H1 (cell line): Measurements from ENCODE around the gene FES. TPM values are rescaled to one million over a fixed set of nuclear protein-coding genes. Genes with fewer than 3 reads are reported as not detected.

Experiments
- CHD1 ChIP-seq: IDR thresholded peaks from 2 replicates; pipeline ENCODE4 v1.6.1; 2012; ENCODE audit warnings: low read depth, low read length, improper control_type of control experiment
- CHD7 ChIP-seq: fragments of 300-600 bp; sonication (generic); IDR thresholded peaks from 2 replicates; pipeline ENCODE4 v1.7.1; 2012; ENCODE audit warnings: low read length, moderate library complexity, mild to moderate bottlenecking, inconsistent platforms; ENCODE audit not compliant: insufficient replicate concordance
- FOSL1 ChIP-seq: IDR thresholded peaks from 2 replicates; pipeline ENCODE4 v1.6.1; 2011; ENCODE audit warnings: mild to moderate bottlenecking, low read depth, low read length, moderate library complexity; ENCODE audit not compliant: insufficient read depth
- POU5F1 ChIP-seq: IDR thresholded peaks from 2 replicates; pipeline ENCODE4 v1.6.1; 2011; ENCODE audit warnings: low read depth, mild to moderate bottlenecking, low read length, moderate library complexity
- RNF2 ChIP-seq: fragments of 200-900, 300-1000 bp; sonication (generic); IDR thresholded peaks from 2 replicates; pipeline ENCODE4 v1.7.1; 2016; ENCODE audit warnings: borderline replicate concordance, low read depth, mild to moderate bottlenecking, antibody characterized with exemption, low read length; ENCODE audit not compliant: poor library complexity, severe bottlenecking; ENCODE audit errors: missing control alignments
- RXRA ChIP-seq: IDR thresholded peaks from 2 replicates; pipeline ENCODE4 v1.6.1; 2011; ENCODE audit warnings: low read depth, mild to moderate bottlenecking, low read length, moderate library complexity; ENCODE audit not compliant: insufficient read depth
- SIN3A ChIP-seq, 2 experiments: IDR thresholded peaks in 1 of 2; conservative IDR thresholded peaks in 1 of 2; 2 replicates each; pipeline ENCODE4 v1.6.1; 2011 to 2012; ENCODE audit warnings: low read length in 2 of 2, improper control_type of control experiment in 1 of 2, low read depth in 1 of 2, mild to moderate bottlenecking in 1 of 2
- SIX5 ChIP-seq: IDR thresholded peaks from 2 replicates; pipeline ENCODE4 v1.6.1; 2011; ENCODE audit warnings: mild to moderate bottlenecking, low read depth, low read length
- TBP ChIP-seq: IDR thresholded peaks from 2 replicates; pipeline ENCODE4 v1.6.1; 2011; ENCODE audit warnings: low read depth, low read length, improper control_type of control experiment
- polyA plus RNA-seq, 7 experiments: library from polyadenylated mRNA; depleted of rRNA in 3 of 7; stranded (reverse) in 5 of 7; unstranded in 2 of 7; fragments of >200 nt in 5 of 7; fragments of 200-250 nt in 2 of 7; gene quantifications; 1 replicate in 5 of 7; 2 replicates in 1 of 7; 4 replicates in 1 of 7; pipeline versions ENCODE4 v1.2.1 to v1.2.3, GENCODE V29; 2011 to 2013; ENCODE audit warnings: missing spikeins in 2 of 7, mixed read lengths in 2 of 7
- total RNA-seq: library from RNA; stranded (reverse); fragmentation: NEBNext Ultra II Directional; extraction: Animal tissue kit (Norgen Biotek cat#: 25700); gene quantifications from 2 replicates; pipeline ENCODE4 v1.2.1, GENCODE V29; 2021

Gene FES
- total and polyA plus RNA-seq, 2 of the 8 experiments (the other 6 are each of a cell fraction or from before 2014, with no cell fraction given): 8.5 to 8.6 TPM

- TF ChIP-seq RNF2: no peak
- no peak for TF ChIP-seq FOSL1
- TF ChIP-seq CHD7: no peak
- 0 out of 2 replicates have a peak, but pooled peaks have one; percentile 54 for TF ChIP-seq RXRA
- no peak for TF ChIP-seq TBP
- peak; percentile 93 for TF ChIP-seq POU5F1
- no peak for TF ChIP-seq SIX5
- 0 out of 4 replicates have a peak, but pooled peaks of 1 of the 2 experiments have one; percentile 17 for TF ChIP-seq SIN3A (conservative IDR thresholded peaks at IDR 0.05 in 1 of 2, IDR thresholded peaks at IDR 0.05 in 1 of 2; ENCODE audit: low read depth in 1 of 2, low read length in 2 of 2)
- TF ChIP-seq CHD1: no peak
Observed at GRCh38 chr15:90839187-90840071, 44.9 kb upstream of the FES start (continued).
